ENCODE results near the gene DNAH6. TPM values are rescaled to one million over a fixed set of nuclear protein-coding genes. Genes with fewer than 3 reads are reported as not detected.

Gene DNAH6
- polyA plus RNA-seq, 1 donor (not counting 4 experiments of a cell fraction or from before 2014, with no cell fraction given): 0.05 TPM

GRCh38 chr2:84697895-84698294 lies 181.6 kb downstream of the DNAH6 start:
- H3K9me1 ChIP-seq (ENCODE audit: control insufficient read depth, extremely low read depth, insufficient read depth, low read length): no peaks in the 10 kb centered on the region
- FAIRE-seq: no peak
- H3K4me1 ChIP-seq (ENCODE audit: control insufficient read depth, extremely low read depth, insufficient read depth, low read length): no peaks in the 10 kb centered on the region
- no peak overlapping the region for H3K4me3 ChIP-seq (ENCODE audit: control insufficient read depth in 2 of 3, extremely low read depth in 1 of 3, insufficient read depth in 2 of 3, low read depth in 1 of 3, low read length in 3 of 3)
- no peaks in the 10 kb centered on the region for H3K79me2 ChIP-seq (ENCODE audit: control insufficient read depth, insufficient read depth, low read length)
- H3K4me2 ChIP-seq (ENCODE audit: control insufficient read depth, extremely low read depth, insufficient read depth, low read depth, low read length): no peak overlapping the region
- no peaks in the 10 kb centered on the region for H3K36me3 ChIP-seq (ENCODE audit: control insufficient read depth in 2 of 2, extremely low read depth in 1 of 2, insufficient read depth in 2 of 2, low read length in 2 of 2)
- H3K27me3 ChIP-seq (ENCODE audit: control insufficient read depth, extremely low read depth, insufficient read depth, low read length): no peaks in the 10 kb centered on the region
- no peaks in the 10 kb centered on the region for H3K9me3 ChIP-seq (ENCODE audit: control insufficient read depth, low read depth, low read length)
- no peaks in the 10 kb centered on the region for H4K20me1 ChIP-seq (ENCODE audit: control insufficient read depth, extremely low read depth, insufficient read depth, low read length)
- dilution Hi-C loops (cut with MboI; ENCODE audit: extremely low pct_ligation_motif_present, low sequenced_read_pairs): no loop called here
- H3K27ac ChIP-seq (ENCODE audit: control insufficient read depth, insufficient read depth, low read length): no peak overlapping the region
- no peak overlapping the region for H2AFZ ChIP-seq (ENCODE audit: control insufficient read depth, low read length)
- DNase-seq (ENCODE audit: low read depth, low spot score): no peak
- no peak overlapping the region for H3K9ac ChIP-seq (ENCODE audit: control insufficient read depth, extremely low read depth, insufficient read depth, low read length)
- no peak for TF ChIP-seq EZH2 (IDR thresholded peaks at IDR 0.05; ENCODE audit: low read length)
- TF ChIP-seq CTCF (optimal IDR thresholded peaks at IDR 0.05 in 1 of 3, IDR thresholded peaks at IDR 0.05 in 1 of 3, conservative IDR thresholded peaks at IDR 0.05 in 1 of 3; ENCODE audit: extremely low read depth in 1 of 3, insufficient read depth in 2 of 3, low read length in 3 of 3): no peak

- Histone ChIP-seq H3K9me3 (ENCODE audit: control insufficient read depth, low read depth, low read length) (no peaks in the 10 kb centered on the region), H3K36me3 (ENCODE audit: control insufficient read depth in 2 of 2, extremely low read depth in 1 of 2, insufficient read depth in 2 of 2, low read length in 2 of 2) (no peaks in the 10 kb centered on the region), H3K4me2 (ENCODE audit: control insufficient read depth, extremely low read depth, insufficient read depth, low read depth, low read length) (no peak overlapping the region), H3K79me2 (ENCODE audit: control insufficient read depth, insufficient read depth, low read length) (no peaks in the 10 kb centered on the region), H3K27ac (ENCODE audit: control insufficient read depth, insufficient read depth, low read length) (no peak overlapping the region), H3K27me3 (ENCODE audit: control insufficient read depth, extremely low read depth, insufficient read depth, low read length) (no peaks in the 10 kb centered on the region), H3K9ac (ENCODE audit: control insufficient read depth, extremely low read depth, insufficient read depth, low read length) (no peak overlapping the region), H2AFZ (ENCODE audit: control insufficient read depth, low read length) (no peak overlapping the region), H4K20me1 (ENCODE audit: control insufficient read depth, extremely low read depth, insufficient read depth, low read length) (no peaks in the 10 kb centered on the region), H3K4me3 (ENCODE audit: control insufficient read depth in 2 of 3, extremely low read depth in 1 of 3, insufficient read depth in 2 of 3, low read depth in 1 of 3, low read length in 3 of 3) (no peak overlapping the region), H3K4me1 (ENCODE audit: control insufficient read depth, extremely low read depth, insufficient read depth, low read length) (no peaks in the 10 kb centered on the region), H3K9me1 (ENCODE audit: control insufficient read depth, extremely low read depth, insufficient read depth, low read length) (no peaks in the 10 kb centered on the region)
- DNase-seq (ENCODE audit: low read depth, low spot score) (no peak), FAIRE-seq (no peak)
- TF ChIP-seq EZH2 (IDR thresholded peaks at IDR 0.05; ENCODE audit: low read length): no peak
- TF ChIP-seq CTCF (optimal IDR thresholded peaks at IDR 0.05 in 1 of 3, IDR thresholded peaks at IDR 0.05 in 1 of 3, conservative IDR thresholded peaks at IDR 0.05 in 1 of 3; ENCODE audit: extremely low read depth in 1 of 3, insufficient read depth in 2 of 3, low read length in 3 of 3): no peak
- dilution Hi-C loops (cut with MboI; ENCODE audit: extremely low pct_ligation_motif_present, low sequenced_read_pairs): no loop called here
Observed at GRCh38 chr2:84700006-84700405, 183.7 kb downstream of the DNAH6 start.
